IMR-90 (cell line): ENCODE measurements around the gene SLC22A6. TPM values are rescaled to one million over a fixed set of nuclear protein-coding genes. Genes with fewer than 3 reads are reported as not detected.

ENCODE experiments used
- ATAC-seq: fragments of 200-7000 bp; cut with Tn5 transposase; 2 replicates; pipeline ENCODE4 v1.9.1; 2020; ENCODE audit warnings: low read depth, mild to moderate bottlenecking, moderate library complexity
- BruUV-seq: library from RNA; stranded (reverse); fragments of 400-500 nt; replicated peaks from 2 replicates; lab custom pipeline; 2021; lab: Mats Ljungman, UMichigan
- CTCF ChIA-PET: fragments of 300-600 bp; formaldehyde crosslinking; extraction: SDS; loops from one replicate; lab custom pipeline; 2021; ENCODE audit warnings: antibody characterized with exemption; lab: Yijun Ruan, JAX
- POLR2A ChIA-PET: fragments of 300-600 bp; sonication (Branson Sonifier 250); formaldehyde crosslinking; loops from one replicate; lab custom pipeline; 2022; ENCODE audit warnings: antibody characterized with exemption; ENCODE audit not compliant: unreplicated experiment; lab: Charles Lee
- DNase-seq: peaks from one replicate; pipeline ENCODE4 v3.0.0; 2013
- H2AFZ ChIP-seq: replicated peaks from 2 replicates; pipeline ENCODE3; 2013; ENCODE audit warnings: low read length, mild to moderate bottlenecking; ENCODE audit not compliant: poor library complexity
- H2AK5ac ChIP-seq: 2 replicates; pipeline ENCODE4 v1.6.1; 2013; ENCODE audit warnings: low read depth, low read length, inconsistent platforms
- H2AK9ac ChIP-seq: replicated peaks from 2 replicates; pipeline ENCODE3; 2013; ENCODE audit warnings: mild to moderate bottlenecking, low read depth, low read length, moderate library complexity; ENCODE audit not compliant: poor library complexity
- H2BK120ac ChIP-seq: 2 replicates; pipeline ENCODE4 v1.6.1; 2013; ENCODE audit warnings: low read depth, low read length, inconsistent platforms
- H2BK15ac ChIP-seq: 3 replicates; pipeline ENCODE4 v1.6.1; 2013; ENCODE audit warnings: low read depth, low read length, inconsistent platforms
- H2BK20ac ChIP-seq: 2 replicates; pipeline ENCODE4 v1.6.1; 2013; ENCODE audit warnings: low read depth, mild to moderate bottlenecking, inconsistent platforms, low read length, moderate library complexity
- H2BK5ac ChIP-seq: 2 replicates; pipeline ENCODE4 v1.6.1; 2013; ENCODE audit warnings: mild to moderate bottlenecking, low read depth, low read length, inconsistent platforms; ENCODE audit not compliant: poor library complexity, severe bottlenecking
- H3K14ac ChIP-seq: replicated peaks from 2 replicates; pipeline ENCODE4 v1.6.1; 2013; ENCODE audit warnings: low read depth, low read length, inconsistent platforms
- H3K18ac ChIP-seq: 2 replicates; pipeline ENCODE4 v1.6.1; 2013; ENCODE audit warnings: low read depth, low read length, control low read depth
- H3K23ac ChIP-seq: 2 replicates; pipeline ENCODE4 v1.6.1; 2013; ENCODE audit warnings: low read depth, low read length, inconsistent platforms
- H3K27ac ChIP-seq: 2 replicates; pipeline ENCODE4 v1.5.1; 2013; ENCODE audit warnings: mild to moderate bottlenecking, control low read depth, low read length; ENCODE audit not compliant: insufficient read depth
- H3K27me3 ChIP-seq: 2 replicates; pipeline ENCODE4 v1.6.1; 2013; ENCODE audit warnings: low read length; ENCODE audit not compliant: control insufficient read depth, insufficient read depth
- H3K36me3 ChIP-seq: 2 replicates; pipeline ENCODE4 v1.6.1; 2013; ENCODE audit warnings: low read length, mixed read lengths; ENCODE audit not compliant: control insufficient read depth, insufficient read depth
- H3K4ac ChIP-seq: 2 replicates; pipeline ENCODE4 v1.6.1; 2013; ENCODE audit warnings: low read depth, low read length, inconsistent platforms
- H3K4me1 ChIP-seq: 2 replicates; pipeline ENCODE4 v1.6.1; 2013; ENCODE audit warnings: low read length, mixed read lengths; ENCODE audit not compliant: control insufficient read depth, insufficient read depth
- H3K4me2 ChIP-seq: 2 replicates; pipeline ENCODE4 v1.6.1; 2013; ENCODE audit warnings: low read depth, mild to moderate bottlenecking, control low read depth, low read length, moderate library complexity
- H3K4me3 ChIP-seq: 2 replicates; pipeline ENCODE4 v1.5.1; 2013; ENCODE audit warnings: low read depth, mild to moderate bottlenecking, control low read depth, low read length, moderate library complexity; ENCODE audit not compliant: insufficient read depth
- H3K56ac ChIP-seq: 2 replicates; pipeline ENCODE4 v1.6.1; 2013; ENCODE audit warnings: low read length, inconsistent platforms; ENCODE audit not compliant: insufficient read depth; ENCODE audit errors: extremely low read depth
- H3K79me1 ChIP-seq, 2 experiments: 2 replicates each; pipeline ENCODE4 v1.6.1; 2013; ENCODE audit warnings: low read length in 2 of 2, inconsistent platforms in 1 of 2, low read depth in 1 of 2
- H3K9ac ChIP-seq: 2 replicates; pipeline ENCODE4 v1.6.1; 2013; ENCODE audit warnings: low read depth, low read length, control low read depth
- H3K9me1 ChIP-seq: 2 replicates; pipeline ENCODE4 v1.6.1; 2013; ENCODE audit warnings: low read length, inconsistent platforms; ENCODE audit not compliant: insufficient read depth
- H3K9me3 ChIP-seq: 2 replicates; pipeline ENCODE4 v1.6.1; 2013; ENCODE audit warnings: low read length; ENCODE audit not compliant: control insufficient read depth, insufficient read depth
- H4K20me1 ChIP-seq: 2 replicates; pipeline ENCODE4 v1.6.1; 2013; ENCODE audit warnings: low read length, inconsistent platforms; ENCODE audit not compliant: insufficient read depth
- H4K5ac ChIP-seq: 2 replicates; pipeline ENCODE4 v1.6.1; 2013; ENCODE audit warnings: mild to moderate bottlenecking, low read depth, low read length, control low read depth
- H4K8ac ChIP-seq, 2 experiments: 2 replicates each; pipeline ENCODE4 v1.6.1; 2013; ENCODE audit warnings: low read depth in 2 of 2, low read length in 2 of 2, control low read depth in 1 of 2, inconsistent platforms in 1 of 2
- H4K91ac ChIP-seq: 2 replicates; pipeline ENCODE4 v1.6.1; 2013; ENCODE audit warnings: low read depth, low read length, inconsistent platforms; ENCODE audit not compliant: insufficient read depth
- CEBPB ChIP-seq: IDR thresholded peaks from 2 replicates; pipeline ENCODE4 v1.6.1; 2012; ENCODE audit warnings: low read depth, low read length, improper control_type of control experiment
- CHD1 ChIP-seq: IDR thresholded peaks from 2 replicates; pipeline ENCODE4 v1.6.1; 2012; ENCODE audit warnings: low read depth, low read length, improper control_type of control experiment
- FOS ChIP-seq: fragments of 150-350 bp; IDR thresholded peaks from 2 replicates; pipeline ENCODE4 v1.6.1; 2016; ENCODE audit warnings: low read depth, low read length
- MAZ ChIP-seq: IDR thresholded peaks from 2 replicates; pipeline ENCODE4 v1.6.1; 2012; ENCODE audit warnings: low read depth, mild to moderate bottlenecking, low read length, improper control_type of control experiment, moderate library complexity, borderline replicate concordance
- MXI1 ChIP-seq: IDR thresholded peaks from 2 replicates; pipeline ENCODE4 v1.6.1; 2012; ENCODE audit warnings: low read depth, mild to moderate bottlenecking, low read length, moderate library complexity, borderline replicate concordance
- POLR2A ChIP-seq: IDR thresholded peaks from 2 replicates; pipeline ENCODE4 v1.6.1; 2012; ENCODE audit warnings: mild to moderate bottlenecking, low read depth, low read length
- RFX5 ChIP-seq: IDR thresholded peaks from 2 replicates; pipeline ENCODE4 v1.8.0; 2012; ENCODE audit warnings: low read depth, mild to moderate bottlenecking, low read length, moderate library complexity
- SMC3 ChIP-seq: fragments of 150-350 bp; IDR thresholded peaks from 2 replicates; pipeline ENCODE4 v1.6.1; 2016; ENCODE audit warnings: low read depth, mild to moderate bottlenecking, antibody characterized with exemption, low read length, moderate library complexity
- WGBS, 2 experiments: methylation state at CpG; one replicate each; pipeline versions ENCODE4 v1.1.5 to v1.1.7; 2013; ENCODE audit warnings: missing lambda C conversion rate in 2 of 2; ENCODE audit not compliant: insufficient read length in 1 of 2; ENCODE audit errors: extremely low coverage in 2 of 2; 5-methylcytosine and 5-hydroxymethylcytosine counted together
- dilution Hi-C: fragments of 300-500 bp; cut with HindIII; formaldehyde crosslinking; loops from one replicate; pipeline ENCODE4 v1.14.3; 2018; ENCODE audit warnings: low sequenced_read_pairs; ENCODE audit not compliant: unreplicated experiment
- in situ Hi-C: fragments of 300-500 bp; cut with MboI; formaldehyde crosslinking; loops from 3 replicates; pipeline ENCODE4 v1.14.3; 2019; ENCODE audit warnings: low sequenced_read_pairs, inconsistent platforms, mixed read lengths
- intact Hi-C: fragments of 100-400 bp; cut with micrococcal nuclease; formaldehyde crosslinking; loops from 2 replicates; pipeline ENCODE4 v1.10.0; 2022
- polyA plus RNA-seq, 3 experiments: library from polyadenylated mRNA; depleted of rRNA; stranded (reverse); fragments of >200 nt; gene quantifications; 2 replicates each; pipeline ENCODE4 v1.2.3, GENCODE V29; 2012; ENCODE audit warnings: low replicate concordance in 1 of 3
- total RNA-seq: library from RNA; depleted of rRNA; stranded (reverse); fragments of >200 nt; gene quantifications from 2 replicates; pipeline ENCODE4 v1.2.3, GENCODE V29; 2012
- TF ChIP-seq, protein P1 (sequence below): conservative IDR thresholded peaks from 2 replicates; pipeline ENCODE4 v1.5.1; 2012; ENCODE audit warnings: mild to moderate bottlenecking, low read depth, low read length, improper control_type of control experiment

Gene SLC22A6
- total and polyA plus RNA-seq, 2 of the 4 experiments (the other 2 are of a cell fraction) = not detected

DNA sequence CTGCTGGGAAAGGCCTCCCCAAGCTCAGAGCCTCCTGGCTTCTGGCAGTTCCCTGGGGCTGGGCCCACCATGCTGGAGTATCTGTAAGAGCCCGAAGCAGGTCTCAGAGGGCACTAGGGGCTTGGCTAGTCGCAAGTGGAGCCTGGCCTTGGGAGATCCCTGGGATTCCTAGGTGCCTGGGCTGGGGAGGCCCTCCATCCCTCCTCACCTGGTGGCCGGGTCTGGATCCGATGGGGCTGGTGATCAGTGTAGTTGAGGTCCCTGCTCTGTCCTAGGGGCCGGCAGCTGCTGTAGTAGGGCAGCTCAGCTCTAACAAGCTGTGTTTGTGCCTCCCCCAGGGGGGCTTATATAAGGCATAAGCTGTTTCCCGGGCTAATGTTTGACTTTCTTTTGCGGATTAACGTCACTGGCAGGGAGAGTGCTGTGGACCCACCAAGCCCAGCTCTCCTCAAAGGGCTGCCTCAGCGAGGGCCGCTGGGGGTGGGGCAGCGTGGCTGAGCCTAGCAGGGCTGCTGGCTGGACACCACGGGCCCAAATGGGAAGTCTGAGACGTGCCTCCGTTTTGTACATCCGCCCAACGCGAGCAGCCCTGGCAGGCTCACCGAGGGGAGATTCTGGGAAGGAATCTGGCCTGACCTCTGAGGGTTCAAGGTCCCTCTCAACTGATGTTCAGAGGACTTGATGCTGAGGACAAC lies 30.9 kb upstream of the SLC22A6 start, which contains the start of gene SLC22A8:
TSS of gene SLC22A8 (minus strand) at position 321 of the 695 bp plus-strand sequence. CDS start 883 bp downstream, outside the sequence.
- CTCF ChIA-PET = interaction anchor here (1.1 kb wide), 1 partner anchor 110 kb away, joined by 3 read pairs; no protein-coding TSS in a partner anchor
- WGBS, 2 experiments = 20% methylated on average over 12 of the region's 18 CpGs; no CpG with 5 or more reads in 1 of the 2 experiments

More for the DNA sequence above, 30.9 kb upstream of the SLC22A6 start, which contains the start of gene SLC22A8:
- no peak within 1 kb of the TSS for H4K8ac ChIP-seq
- H3K14ac ChIP-seq = no peak within 1 kb of the TSS
- no peak for TF ChIP-seq MAZ
- TF ChIP-seq, protein P1, sequence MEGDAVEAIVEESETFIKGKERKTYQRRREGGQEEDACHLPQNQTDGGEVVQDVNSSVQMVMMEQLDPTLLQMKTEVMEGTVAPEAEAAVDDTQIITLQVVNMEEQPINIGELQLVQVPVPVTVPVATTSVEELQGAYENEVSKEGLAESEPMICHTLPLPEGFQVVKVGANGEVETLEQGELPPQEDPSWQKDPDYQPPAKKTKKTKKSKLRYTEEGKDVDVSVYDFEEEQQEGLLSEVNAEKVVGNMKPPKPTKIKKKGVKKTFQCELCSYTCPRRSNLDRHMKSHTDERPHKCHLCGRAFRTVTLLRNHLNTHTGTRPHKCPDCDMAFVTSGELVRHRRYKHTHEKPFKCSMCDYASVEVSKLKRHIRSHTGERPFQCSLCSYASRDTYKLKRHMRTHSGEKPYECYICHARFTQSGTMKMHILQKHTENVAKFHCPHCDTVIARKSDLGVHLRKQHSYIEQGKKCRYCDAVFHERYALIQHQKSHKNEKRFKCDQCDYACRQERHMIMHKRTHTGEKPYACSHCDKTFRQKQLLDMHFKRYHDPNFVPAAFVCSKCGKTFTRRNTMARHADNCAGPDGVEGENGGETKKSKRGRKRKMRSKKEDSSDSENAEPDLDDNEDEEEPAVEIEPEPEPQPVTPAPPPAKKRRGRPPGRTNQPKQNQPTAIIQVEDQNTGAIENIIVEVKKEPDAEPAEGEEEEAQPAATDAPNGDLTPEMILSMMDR = no peak
- no peak for TF ChIP-seq RFX5
- TF ChIP-seq MXI1 = no peak
- no peak for TF ChIP-seq CEBPB
- TF ChIP-seq CHD1 = no peak
- no peak for TF ChIP-seq FOS
- no peak for TF ChIP-seq POLR2A
- no peak for TF ChIP-seq SMC3
- no TSS peak for BruUV-seq
- intact Hi-C loops = no loop called here
- H3K4me1 ChIP-seq = no peaks in the 10 kb centered on the region
- no peak within 1 kb of the TSS for H2BK5ac ChIP-seq
- no peaks in the 10 kb centered on the region for H4K20me1 ChIP-seq
- H3K4me2 ChIP-seq = no peak within 1 kb of the TSS
- no peak within 1 kb of the TSS for H2AK9ac ChIP-seq
- H4K91ac ChIP-seq = no peak within 1 kb of the TSS
- H3K9me1 ChIP-seq = no peaks in the 10 kb centered on the region
- no peak within 1 kb of the TSS for H2BK20ac ChIP-seq
- no peak within 1 kb of the TSS for H2BK15ac ChIP-seq
- H3K36me3 ChIP-seq = no peaks in the 10 kb centered on the region
- H3K27ac ChIP-seq = no peak within 1 kb of the TSS
- H3K23ac ChIP-seq = no peak within 1 kb of the TSS
- H3K9me3 ChIP-seq = no peaks in the 10 kb centered on the region
- H3K4me3 ChIP-seq = no peak within 1 kb of the TSS
- H3K9ac ChIP-seq = no peak within 1 kb of the TSS
- H2AFZ ChIP-seq = no peak within 1 kb of the TSS
- H3K27me3 ChIP-seq = peaks cover 45% of the 10 kb centered on the region
- DNase-seq (no peak), ATAC-seq (no peak)
- H3K4ac ChIP-seq = no peak within 1 kb of the TSS
- POLR2A ChIA-PET = no interaction called here
- no peak within 1 kb of the TSS for H3K56ac ChIP-seq
- no peak within 1 kb of the TSS for H2AK5ac ChIP-seq
- H3K79me1 ChIP-seq = no peaks in the 10 kb centered on the region
- in situ Hi-C loops = no loop called here
- no peak within 1 kb of the TSS for H2BK120ac ChIP-seq
- H4K5ac ChIP-seq = no peak within 1 kb of the TSS
- H3K18ac ChIP-seq = no peak within 1 kb of the TSS
- dilution Hi-C loops = no loop called here
